A673 (cell line): Measurements from ENCODE around the gene CALU. TPM values are rescaled to one million over a fixed set of nuclear protein-coding genes. Genes with fewer than 3 reads are reported as not detected.

ENCODE experiments used
- BruUV-seq: library from RNA; stranded (reverse); fragments of 400-500 nt; replicated peaks from 2 replicates; lab custom pipeline; 2021; lab: Mats Ljungman, UMichigan
- CTCF ChIA-PET: fragments of 300-600 bp; sonication (Branson Sonifier 250); formaldehyde crosslinking; loops from one replicate; lab custom pipeline; 2022; ENCODE audit warnings: antibody characterized with exemption; lab: Charles Lee
- POLR2A ChIA-PET: fragments of 300-600 bp; sonication (Branson Sonifier 250); formaldehyde crosslinking; loops from one replicate; lab custom pipeline; 2022; ENCODE audit warnings: antibody characterized with exemption; ENCODE audit not compliant: low non-redundant PET; lab: Charles Lee
- DNase-seq: peaks from one replicate; pipeline ENCODE4 v3.0.0-alpha.2; 2015; ENCODE audit warnings: low spot score
- H3K27ac ChIP-seq: fragments of 200-600 bp; sonication (generic); 2 replicates; pipeline ENCODE4 v1.5.1; 2016; ENCODE audit warnings: mixed run types, low read depth, mild to moderate bottlenecking, mixed read lengths, antibody characterized with exemption, low read length; ENCODE audit not compliant: poor library complexity, severe bottlenecking
- H3K27me3 ChIP-seq: fragments of 200-600 bp; sonication (generic); replicated peaks from 2 replicates; pipeline ENCODE4 v1.6.1; 2017; ENCODE audit warnings: mixed run types, low read depth, mild to moderate bottlenecking, mixed read lengths, antibody characterized with exemption, low read length; ENCODE audit not compliant: insufficient read depth, poor library complexity
- H3K36me3 ChIP-seq: fragments of 200-600 bp; sonication (generic); 2 replicates; pipeline ENCODE4 v1.6.1; 2016; ENCODE audit warnings: mixed run types, mild to moderate bottlenecking, mixed read lengths, antibody characterized with exemption, low read length; ENCODE audit not compliant: insufficient read depth, poor library complexity, severe bottlenecking
- H3K4me1 ChIP-seq: fragments of 200-600 bp; sonication (generic); 2 replicates; pipeline ENCODE4 v1.6.1; 2017; ENCODE audit warnings: mixed run types, mild to moderate bottlenecking, mixed read lengths, antibody characterized with exemption, low read length; ENCODE audit not compliant: insufficient read depth, poor library complexity, severe bottlenecking
- H3K4me3 ChIP-seq: fragments of 200-600 bp; sonication (generic); 2 replicates; pipeline ENCODE4 v1.5.1; 2016; ENCODE audit warnings: low read depth, mixed run types, mild to moderate bottlenecking, mixed read lengths, low read length; ENCODE audit not compliant: poor library complexity, severe bottlenecking
- H3K9me3 ChIP-seq: fragments of 200-600 bp; sonication (generic); 2 replicates; pipeline ENCODE4 v1.6.1; 2016; ENCODE audit warnings: mixed run types, low read depth, mild to moderate bottlenecking, mixed read lengths, antibody characterized with exemption, low read length; ENCODE audit not compliant: poor library complexity, severe bottlenecking
- EZH2 ChIP-seq: fragments of 200-600 bp; sonication (generic); IDR thresholded peaks from 2 replicates; pipeline ENCODE4 v1.6.1; 2017; ENCODE audit warnings: borderline replicate concordance, low read depth, mild to moderate bottlenecking, mixed read lengths, antibody characterized with exemption, low read length; ENCODE audit not compliant: poor library complexity, severe bottlenecking
- intact Hi-C: fragments of 100-400 bp; cut with micrococcal nuclease; formaldehyde crosslinking; loops from one replicate; pipeline ENCODE4 v1.10.0; 2022; ENCODE audit not compliant: unreplicated experiment
- total RNA-seq: library from RNA; stranded (reverse); gene quantifications from 2 replicates; pipeline ENCODE4 v1.2.3, GENCODE V29; 2021
- TF ChIP-seq, protein P1 (sequence below): fragments of 300-800, 200-600 bp; sonication (generic); conservative IDR thresholded peaks from 2 replicates; pipeline ENCODE4 v1.5.1; 2017; ENCODE audit warnings: low read depth, mild to moderate bottlenecking, antibody characterized with exemption, low read length, moderate library complexity, mixed read lengths

Gene CALU
- total RNA-seq, 1 experiment from 2014 or later, result 162 TPM

DNA sequence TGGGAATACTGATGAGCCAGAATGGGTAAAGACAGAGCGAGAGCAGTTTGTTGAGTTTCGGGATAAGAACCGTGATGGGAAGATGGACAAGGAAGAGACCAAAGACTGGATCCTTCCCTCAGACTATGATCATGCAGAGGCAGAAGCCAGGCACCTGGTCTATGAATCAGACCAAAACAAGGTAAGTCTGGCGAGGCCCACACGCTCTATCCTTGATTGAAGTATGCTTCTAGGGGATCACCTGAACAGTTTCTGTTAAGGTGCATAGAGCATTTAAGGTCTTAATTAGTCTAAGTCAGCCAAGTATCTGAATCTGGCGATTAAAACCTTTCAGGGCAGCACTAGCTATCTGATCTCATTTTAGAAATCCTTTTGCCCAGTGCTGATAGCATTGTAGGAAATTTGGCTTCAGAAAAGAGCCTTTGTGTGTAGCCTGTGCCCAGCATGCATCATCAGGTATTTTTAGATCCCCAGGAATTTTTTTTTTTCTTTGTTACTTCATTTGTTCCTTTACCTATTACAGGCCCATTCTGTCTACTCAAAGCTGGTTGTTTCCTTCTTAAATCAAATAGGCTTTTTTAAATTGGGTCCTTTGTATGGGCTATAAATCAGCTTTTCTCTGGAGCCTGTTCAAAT lies 28.4 kb downstream of the CALU start:
- no peaks in the 10 kb centered on the region for H3K27me3 ChIP-seq
- POLR2A ChIA-PET, result no interaction called here
- no peak overlapping the region for H3K27ac ChIP-seq
- no peaks in the 10 kb centered on the region for H3K4me1 ChIP-seq
- peaks cover 72% of the 10 kb centered on the region for H3K36me3 ChIP-seq
- TF ChIP-seq EZH2, result no peak
- TF ChIP-seq, protein P1, sequence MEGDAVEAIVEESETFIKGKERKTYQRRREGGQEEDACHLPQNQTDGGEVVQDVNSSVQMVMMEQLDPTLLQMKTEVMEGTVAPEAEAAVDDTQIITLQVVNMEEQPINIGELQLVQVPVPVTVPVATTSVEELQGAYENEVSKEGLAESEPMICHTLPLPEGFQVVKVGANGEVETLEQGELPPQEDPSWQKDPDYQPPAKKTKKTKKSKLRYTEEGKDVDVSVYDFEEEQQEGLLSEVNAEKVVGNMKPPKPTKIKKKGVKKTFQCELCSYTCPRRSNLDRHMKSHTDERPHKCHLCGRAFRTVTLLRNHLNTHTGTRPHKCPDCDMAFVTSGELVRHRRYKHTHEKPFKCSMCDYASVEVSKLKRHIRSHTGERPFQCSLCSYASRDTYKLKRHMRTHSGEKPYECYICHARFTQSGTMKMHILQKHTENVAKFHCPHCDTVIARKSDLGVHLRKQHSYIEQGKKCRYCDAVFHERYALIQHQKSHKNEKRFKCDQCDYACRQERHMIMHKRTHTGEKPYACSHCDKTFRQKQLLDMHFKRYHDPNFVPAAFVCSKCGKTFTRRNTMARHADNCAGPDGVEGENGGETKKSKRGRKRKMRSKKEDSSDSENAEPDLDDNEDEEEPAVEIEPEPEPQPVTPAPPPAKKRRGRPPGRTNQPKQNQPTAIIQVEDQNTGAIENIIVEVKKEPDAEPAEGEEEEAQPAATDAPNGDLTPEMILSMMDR, result no peak
- H3K9me3 ChIP-seq, result no peaks in the 10 kb centered on the region
- CTCF ChIA-PET, result interaction anchor here (0.6 kb wide), 1 partner anchor 632 kb away, joined by 3 read pairs; no protein-coding TSS in a partner anchor
- DNase-seq, result no peak
- intact Hi-C loops, result no loop called here
- BruUV-seq, result no TSS peak
- H3K4me3 ChIP-seq, result no peak overlapping the region

DNA sequence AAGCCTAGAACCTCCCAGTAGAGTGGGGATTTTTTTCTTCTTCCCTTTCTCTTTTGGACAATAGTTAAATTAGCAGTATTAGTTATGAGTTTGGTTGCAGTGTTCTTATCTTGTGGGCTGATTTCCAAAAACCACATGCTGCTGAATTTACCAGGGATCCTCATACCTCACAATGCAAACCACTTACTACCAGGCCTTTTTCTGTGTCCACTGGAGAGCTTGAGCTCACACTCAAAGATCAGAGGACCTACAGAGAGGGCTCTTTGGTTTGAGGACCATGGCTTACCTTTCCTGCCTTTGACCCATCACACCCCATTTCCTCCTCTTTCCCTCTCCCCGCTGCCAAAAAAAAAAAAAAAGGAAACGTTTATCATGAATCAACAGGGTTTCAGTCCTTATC lies 31.1 kb downstream of the CALU start:
- DNase-seq, result no peak
- CTCF ChIA-PET, result no interaction called here
- no TSS peak for BruUV-seq

DNA sequence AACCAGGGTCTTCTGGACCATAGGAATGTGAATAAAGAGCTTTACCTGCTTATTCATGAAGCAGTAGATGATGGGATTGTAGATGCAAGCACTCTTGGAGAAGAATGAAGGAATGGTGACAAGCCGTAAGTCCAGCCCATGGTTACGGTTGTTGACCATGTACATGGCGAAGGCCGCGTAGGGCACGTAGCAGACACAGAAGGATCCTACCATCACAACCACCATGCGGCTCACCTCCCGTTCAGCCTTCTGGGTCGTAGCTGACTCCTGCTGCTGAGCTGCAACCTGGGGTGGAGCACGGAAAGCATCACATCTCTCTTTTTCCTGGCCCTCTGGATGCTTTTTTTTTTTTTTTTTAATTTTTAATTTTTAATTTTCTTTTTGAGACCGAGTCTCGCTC lies 34.4 kb downstream of the CALU start:
- TF ChIP-seq EZH2, result no peak
- TF ChIP-seq, protein P1, result no peak
- Histone ChIP-seq H3K4me3 (no peak overlapping the region), H3K36me3 (peaks cover 35% of the 10 kb centered on the region), H3K27me3 (no peaks in the 10 kb centered on the region), H3K4me1 (no peaks in the 10 kb centered on the region), H3K9me3 (peaks cover 10% of the 10 kb centered on the region), H3K27ac (no peak overlapping the region)
- DNase-seq, result no peak
- POLR2A ChIA-PET, result no interaction called here
- BruUV-seq, result no TSS peak
- CTCF ChIA-PET, result no interaction called here
- intact Hi-C loops, result no loop called here

More for the DNA sequence above, 31.1 kb downstream of the CALU start:
- intact Hi-C loops, result no loop called here
- TF ChIP-seq, protein P1, result no peak
- no peak for TF ChIP-seq EZH2
- Histone ChIP-seq H3K4me3 (no peak overlapping the region), H3K27me3 (no peaks in the 10 kb centered on the region), H3K36me3 (peaks cover 61% of the 10 kb centered on the region), H3K9me3 (no peaks in the 10 kb centered on the region), H3K4me1 (no peaks in the 10 kb centered on the region), H3K27ac (no peak overlapping the region)
- POLR2A ChIA-PET, result no interaction called here
